Mesenteric fat pad (tissue), 1 donor: ENCODE measurements around the gene NPNT. TPM values are rescaled to one million over a fixed set of nuclear protein-coding genes. Genes with fewer than 3 reads are reported as not detected.
"Not testable (repeated sequence)": the region's sequence is repeated elsewhere in the genome, so short reads cannot be mapped to it uniquely, and the experiment has no call there.

Source experiments
- DNase-seq: peaks from one replicate; pipeline ENCODE4 v3.0.0-alpha.2; 2020; ENCODE audit warnings: low spot score
- long read RNA-seq: library from polyadenylated mRNA; unstranded; transcript quantifications from one replicate; pipeline ENCODE4 v2.0.0, GENCODE V29; 2020
- total RNA-seq: library from RNA; stranded (reverse); fragmentation: NEBNext Ultra II Directional; extraction: Animal tissue kit (Norgen Biotek cat#: 25700); gene quantifications from one replicate; pipeline ENCODE4 v1.2.1, GENCODE V29; 2021
- donor health status: DM: yes; HTN: yes; CAD: no.

Gene NPNT, protein sequence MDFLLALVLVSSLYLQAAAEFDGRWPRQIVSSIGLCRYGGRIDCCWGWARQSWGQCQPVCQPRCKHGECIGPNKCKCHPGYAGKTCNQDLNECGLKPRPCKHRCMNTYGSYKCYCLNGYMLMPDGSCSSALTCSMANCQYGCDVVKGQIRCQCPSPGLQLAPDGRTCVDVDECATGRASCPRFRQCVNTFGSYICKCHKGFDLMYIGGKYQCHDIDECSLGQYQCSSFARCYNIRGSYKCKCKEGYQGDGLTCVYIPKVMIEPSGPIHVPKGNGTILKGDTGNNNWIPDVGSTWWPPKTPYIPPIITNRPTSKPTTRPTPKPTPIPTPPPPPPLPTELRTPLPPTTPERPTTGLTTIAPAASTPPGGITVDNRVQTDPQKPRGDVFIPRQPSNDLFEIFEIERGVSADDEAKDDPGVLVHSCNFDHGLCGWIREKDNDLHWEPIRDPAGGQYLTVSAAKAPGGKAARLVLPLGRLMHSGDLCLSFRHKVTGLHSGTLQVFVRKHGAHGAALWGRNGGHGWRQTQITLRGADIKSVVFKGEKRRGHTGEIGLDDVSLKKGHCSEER
- 6.9 TPM for total RNA-seq
- long read RNA-seq = 0 reads

- no peak for DNase-seq
Observed at GRCh38 chr4:105894660-105895582, at the start of gene NPNT. NPNT (plus strand) TSS chr4:105895471; CDS start chr4:105895653, 182 bp downstream.

DNA sequence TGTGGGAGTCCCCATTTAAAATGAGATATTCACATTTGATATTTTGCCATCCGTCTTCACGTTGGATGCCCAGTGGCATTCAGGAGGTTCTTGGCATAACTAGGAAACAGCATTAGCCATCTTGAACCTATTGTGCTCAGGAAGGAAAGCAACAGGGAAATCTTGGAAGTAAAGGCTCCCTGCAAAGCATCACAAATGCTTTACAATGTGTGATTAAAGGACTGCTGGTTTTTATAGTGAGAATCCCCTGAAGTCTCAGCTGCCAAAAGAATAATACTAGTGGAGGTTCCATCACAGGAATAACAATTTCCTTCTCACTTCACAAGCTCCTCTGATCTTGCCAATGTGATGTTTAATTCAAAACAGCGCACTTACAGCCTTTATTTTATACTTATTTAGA is 49.7 kb upstream of the NPNT start:
- DNase-seq = no peak

- DNase-seq = not testable (repeated sequence)
Observed at GRCh38 chr4:105848359-105848758, 46.9 kb upstream of the NPNT start.

GRCh38 chr4:105851196-105851595 is 44.1 kb upstream of the NPNT start:
- no peak for DNase-seq

DNA sequence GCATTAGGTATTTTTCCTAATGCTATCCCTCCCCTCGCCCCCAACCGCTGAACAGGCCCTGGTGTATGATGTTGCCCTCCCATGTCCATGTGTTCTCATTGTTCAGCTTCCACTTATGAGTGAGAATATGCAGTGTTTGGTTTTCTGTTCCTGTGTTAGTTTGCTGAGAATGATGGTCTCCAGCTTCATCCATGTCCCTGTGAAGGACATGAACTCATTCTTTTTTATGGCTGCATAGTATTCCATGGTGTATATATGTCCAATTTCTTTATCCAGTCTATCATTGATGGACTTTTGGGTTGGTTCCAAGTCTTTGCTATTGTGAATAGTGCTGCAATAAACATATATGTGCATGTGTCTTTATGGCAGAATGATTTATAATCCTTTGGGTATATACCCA is 43.0 kb upstream of the NPNT start:
- DNase-seq = not testable (repeated sequence)

GRCh38 chr4:105858466-105859040 is 36.7 kb upstream of the NPNT start:
- DNase-seq = no peak

GRCh38 chr4:105859233-105859632 is 36.0 kb upstream of the NPNT start:
- no peak for DNase-seq

- DNase-seq = no peak
Observed at GRCh38 chr4:105870963-105871362, 24.3 kb upstream of the NPNT start.

GRCh38 chr4:105871997-105872396 is 23.3 kb upstream of the NPNT start:
- no peak for DNase-seq

GRCh38 chr4:105875233-105875632 is 20.0 kb upstream of the NPNT start:
- DNase-seq = no peak

- no peak for DNase-seq
Observed at GRCh38 chr4:105878668-105879067, 16.6 kb upstream of the NPNT start.

- DNase-seq = no peak
Observed at GRCh38 chr4:105887508-105887907, 7.8 kb upstream of the NPNT start.

DNA sequence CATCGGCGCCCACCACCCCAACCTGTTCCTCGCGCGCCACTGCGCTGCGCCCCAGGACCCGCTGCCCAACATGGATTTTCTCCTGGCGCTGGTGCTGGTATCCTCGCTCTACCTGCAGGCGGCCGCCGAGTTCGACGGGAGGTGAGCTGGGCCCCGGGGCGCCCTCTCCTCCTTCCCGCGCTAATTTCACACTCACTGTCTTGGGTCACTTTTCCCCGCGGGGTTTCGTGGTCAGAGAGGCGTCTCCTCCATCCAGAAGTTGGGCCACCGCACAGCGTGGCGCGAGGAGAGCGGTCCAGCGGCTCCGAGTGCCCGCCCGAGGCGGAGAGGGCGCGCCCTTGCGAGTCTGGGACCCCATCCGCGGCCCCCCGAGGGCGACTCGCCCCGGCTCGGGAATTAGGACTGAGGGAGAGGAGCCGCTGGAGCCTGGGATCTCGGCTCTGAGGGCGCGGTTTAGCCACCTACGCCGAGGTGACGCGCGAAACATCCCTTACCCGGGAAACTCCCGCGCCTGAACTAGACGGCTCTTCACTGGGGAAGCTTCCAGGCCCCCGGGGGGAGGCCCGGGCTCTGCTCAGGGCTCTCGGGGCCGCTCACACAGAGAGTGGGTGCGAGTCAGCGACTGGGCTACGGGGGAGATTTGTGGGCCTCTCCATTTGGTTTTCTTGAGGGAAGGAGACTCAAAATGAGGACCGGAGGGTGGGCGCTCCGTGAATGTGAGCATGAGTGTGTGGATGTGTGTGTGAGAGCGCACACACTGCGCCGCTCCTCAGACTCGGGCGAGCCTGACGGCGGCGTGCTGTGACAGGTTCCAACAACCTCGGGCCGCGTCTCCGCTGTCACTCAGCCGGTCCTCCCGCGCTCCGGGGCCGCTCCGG is 551 bp downstream of the NPNT start:
- peak; percentile 90 for DNase-seq

- DNase-seq = no peak
Observed at GRCh38 chr4:105896461-105896942, 1.2 kb downstream of the NPNT start.

- no peak for DNase-seq
Observed at GRCh38 chr4:105896984-105897775, 1.9 kb downstream of the NPNT start.

- no peak for DNase-seq
Observed at GRCh38 chr4:105900541-105900940, 5.3 kb downstream of the NPNT start.

GRCh38 chr4:105902550-105903262 is 7.4 kb downstream of the NPNT start:
- DNase-seq = no peak

DNA sequence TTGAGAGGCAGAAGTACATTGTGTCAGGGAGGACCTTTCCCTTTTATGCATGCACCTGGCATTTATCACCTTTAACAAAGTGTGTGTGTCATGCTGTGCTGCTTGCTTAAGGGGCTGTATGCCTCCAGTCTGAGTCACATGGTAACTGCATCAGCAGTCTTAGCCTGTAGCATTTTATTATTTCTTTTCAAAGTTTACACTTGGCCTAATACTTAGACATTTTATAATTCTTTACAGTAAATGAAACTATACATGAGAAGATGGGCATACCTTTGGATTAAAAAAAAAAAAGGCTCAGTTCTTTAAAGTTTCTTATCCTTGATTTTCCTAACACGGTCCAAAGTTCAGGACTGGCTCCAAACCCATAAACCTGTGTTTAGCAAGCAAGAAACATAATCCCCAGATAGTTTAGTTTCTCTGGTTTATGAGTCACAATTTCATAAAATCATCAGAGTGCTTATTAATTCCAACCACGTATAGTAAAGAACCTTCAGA is 14.6 kb downstream of the NPNT start:
- no peak for DNase-seq

- DNase-seq = no peak
Observed at GRCh38 chr4:105911426-105911825, 16.2 kb downstream of the NPNT start.
